ENCODE results near the gene NSD1. TPM values are rescaled to one million over a fixed set of nuclear protein-coding genes. Genes with fewer than 3 reads are reported as not detected.
A peak's percentile ranks its signal among the peaks of the same experiment; 100 is the strongest.

Gene NSD1
- total RNA-seq, 2 donors from 2014 or later = 29.8 to 32.0 TPM

GRCh38 chr5:177111720-177112394 is 21.7 kb upstream of the NSD1 start:
- intact Hi-C loops (cut with DNase I) = no loop called here
- Histone ChIP-seq H3K36me3 (replicated peaks in 1 of 2; ENCODE audit: insufficient read depth in 1 of 2, low read depth in 2 of 2) (no peaks in the 10 kb centered on the region), H3K4me1 (peaks cover 18% of the 10 kb centered on the region), H3K9me3 (no peaks in the 10 kb centered on the region), H3K27me3 (no peaks in the 10 kb centered on the region), H3K4me3 (no peak overlapping the region), H3K27ac (no peak overlapping the region)
- DNase-seq (peak; percentile 50 to 72 (median 60)), ATAC-seq (peak; percentile 41)
- TF ChIP-seq CTCF (IDR thresholded peaks at IDR 0.05) (peak; percentile 74 to 96 (median 90)), POLR2A (IDR thresholded peaks at IDR 0.05) (no peak)
- WGBS, 2 donors = 11 to 19% methylated on average over 7 to 12 of the region's 12 CpGs

GRCh38 chr5:177112589-177113220 is 20.9 kb upstream of the NSD1 start:
- no peaks in the 10 kb centered on the region for H3K36me3 ChIP-seq (replicated peaks in 1 of 2; ENCODE audit: insufficient read depth in 1 of 2, low read depth in 2 of 2)
- no peaks in the 10 kb centered on the region for H3K27me3 ChIP-seq
- H3K4me1 ChIP-seq = peaks cover 23% of the 10 kb centered on the region
- WGBS, 2 donors = 63 to 73% methylated on average over 2 to 5 of the region's 5 CpGs
- intact Hi-C loops (cut with DNase I) = no loop called here
- no peak for TF ChIP-seq POLR2A (IDR thresholded peaks at IDR 0.05)
- no peak for TF ChIP-seq CTCF (IDR thresholded peaks at IDR 0.05)
- ATAC-seq = no peak
- no peak overlapping the region for H3K27ac ChIP-seq
- no peak overlapping the region for H3K4me3 ChIP-seq
- H3K9me3 ChIP-seq = no peaks in the 10 kb centered on the region
- DNase-seq = no peak

DNA sequence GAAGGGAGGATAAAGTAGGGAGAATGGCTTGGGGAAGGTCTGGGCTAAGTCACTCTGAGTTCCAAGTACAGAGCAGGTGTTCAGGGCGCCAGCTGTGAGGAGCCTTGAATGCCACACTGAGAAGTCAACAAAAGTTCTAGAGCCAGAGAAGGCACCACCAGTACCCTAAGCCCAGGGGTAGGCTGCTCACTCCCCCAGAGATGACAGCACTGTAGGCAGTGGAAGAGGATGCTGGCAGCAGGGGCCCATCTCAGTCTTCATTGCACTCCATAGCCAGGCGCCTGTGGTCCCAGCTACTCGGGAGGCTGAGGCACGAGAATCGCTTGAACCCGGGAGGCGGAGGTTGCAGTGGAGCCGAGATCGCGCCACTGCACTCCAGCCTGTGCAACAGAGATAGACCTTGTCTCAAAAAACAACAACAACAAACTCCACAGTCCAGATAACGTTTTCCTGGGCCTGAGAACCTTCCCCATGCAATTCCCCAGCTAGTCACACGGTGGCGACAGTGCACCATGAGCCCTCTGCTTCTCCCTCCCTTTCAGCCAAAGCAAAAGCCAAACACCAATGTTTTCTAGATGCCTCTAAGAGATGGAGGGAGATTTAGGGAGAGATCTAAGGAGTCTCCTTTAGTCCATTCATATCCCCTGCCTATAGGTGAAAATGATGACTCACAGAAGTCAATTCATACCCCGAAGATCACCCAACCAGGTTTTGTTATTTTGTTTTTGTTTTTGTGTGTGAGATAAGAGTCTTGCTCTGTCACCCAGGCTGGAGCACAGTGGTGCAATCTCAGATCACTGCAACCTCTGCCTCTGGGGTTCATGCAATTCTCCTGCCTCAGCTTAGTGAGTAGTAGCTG is 19.8 kb upstream of the NSD1 start:
- DNase-seq (peak; percentile 75 to 84 (median 81)), ATAC-seq (peak; percentile 63)
- H3K9me3 ChIP-seq = no peaks in the 10 kb centered on the region
- intact Hi-C loops (cut with DNase I) = no loop called here
- H3K4me3 ChIP-seq = no peak overlapping the region
- H3K27ac ChIP-seq = peak overlapping the region in 1 of 4 donors; percentile 20
- no peaks in the 10 kb centered on the region for H3K27me3 ChIP-seq
- no peaks in the 10 kb centered on the region for H3K36me3 ChIP-seq (replicated peaks in 1 of 2; ENCODE audit: insufficient read depth in 1 of 2, low read depth in 2 of 2)
- TF ChIP-seq CTCF (IDR thresholded peaks at IDR 0.05) (peak; percentile 94 to 100 (median 98)), POLR2A (IDR thresholded peaks at IDR 0.05) (no peak)
- WGBS, 2 donors = 9 to 17% methylated on average over 13 to 14 of the region's 14 CpGs
- H3K4me1 ChIP-seq = peaks cover 23% of the 10 kb centered on the region

DNA sequence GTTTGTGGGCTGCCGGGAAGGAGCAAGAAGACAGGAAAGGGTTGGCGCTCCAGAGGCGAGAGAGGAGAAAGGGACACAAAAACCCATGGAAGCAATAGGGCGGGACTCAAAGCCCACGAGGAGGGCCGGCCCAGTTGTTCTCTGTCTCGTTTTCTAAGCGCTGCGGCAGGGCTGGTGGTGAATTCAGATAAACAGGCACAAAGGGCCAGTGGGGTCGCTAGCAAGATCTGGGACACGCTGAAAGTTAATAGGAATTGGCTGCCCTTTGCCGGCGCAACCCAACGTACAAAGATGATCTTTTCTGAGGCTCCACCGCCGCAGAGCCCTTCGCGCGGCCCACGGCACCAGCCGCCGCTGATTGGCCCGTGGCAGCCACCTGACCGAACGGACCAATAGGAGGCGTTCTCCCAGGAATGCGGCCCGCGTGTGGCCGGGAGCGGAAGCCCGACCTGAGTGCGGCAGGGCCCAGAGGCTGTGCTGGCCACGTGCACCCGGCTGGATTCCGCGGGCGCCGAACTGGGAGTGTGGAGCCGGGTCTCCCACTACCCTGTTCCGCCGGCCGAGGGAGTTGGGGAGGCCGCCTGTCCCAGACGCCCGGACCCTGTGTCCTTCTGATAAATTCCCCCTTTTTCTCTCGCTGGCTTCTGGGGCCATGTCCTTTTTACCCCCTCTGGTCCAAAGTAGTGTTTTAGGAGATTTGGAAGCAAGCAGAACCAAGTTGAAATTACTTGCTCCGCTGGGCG is 16.8 kb upstream of the NSD1 start:
- Histone ChIP-seq H3K36me3 (replicated peaks in 1 of 2; ENCODE audit: insufficient read depth in 1 of 2, low read depth in 2 of 2) (no peaks in the 10 kb centered on the region), H3K27ac (peak overlapping the region in 3 of 4 donors; percentile 44 to 60 (median 45)), H3K4me3 (no peak overlapping the region), H3K27me3 (no peaks in the 10 kb centered on the region), H3K4me1 (peaks cover 13% of the 10 kb centered on the region), H3K9me3 (no peaks in the 10 kb centered on the region)
- peak; percentile 84 to 89 (median 86) for DNase-seq
- WGBS, 2 donors = 30 to 57% methylated on average over 24 to 48 of the region's 49 CpGs
- TF ChIP-seq POLR2A (IDR thresholded peaks at IDR 0.05) (peak in 2 of 3 donors; percentile 51 to 54), CTCF (IDR thresholded peaks at IDR 0.05) (no peak)
- peak; percentile 96 for ATAC-seq
- intact Hi-C loops (cut with DNase I) = no loop called here
